GM12873 (cell line): ENCODE measurements around the gene CHRM1.

Source experiments
- TF ChIP-seq, protein P1 (sequence below): IDR thresholded peaks from 2 replicates; pipeline ENCODE4 v1.5.1; 2012; ENCODE audit warnings: low read depth, mild to moderate bottlenecking, moderate library complexity, low read length, control low read depth; ENCODE audit not compliant: insufficient read depth; ENCODE audit errors: missing control alignments

The CHRM1 gene

DNA sequence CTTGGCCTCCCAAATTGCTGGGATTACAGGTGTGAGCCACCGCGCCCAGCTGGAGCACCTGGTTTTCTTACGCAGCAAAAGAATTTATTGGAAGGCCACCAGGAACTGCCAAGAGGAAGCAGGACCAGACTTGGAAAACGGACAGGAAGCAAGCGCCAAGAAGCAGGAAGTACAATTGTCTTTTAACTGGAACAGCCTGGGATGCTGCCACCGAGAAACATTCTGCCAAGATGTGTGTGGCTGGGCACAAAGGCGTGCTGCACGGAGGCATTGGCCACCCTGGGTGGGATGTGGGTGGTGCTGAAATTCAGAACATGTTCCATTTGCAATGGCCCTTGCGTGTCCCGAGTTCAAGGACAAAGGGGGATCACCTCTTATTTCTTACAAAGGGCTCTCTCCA lies 25.1 kb downstream of the CHRM1 start:
- TF ChIP-seq, protein P1, sequence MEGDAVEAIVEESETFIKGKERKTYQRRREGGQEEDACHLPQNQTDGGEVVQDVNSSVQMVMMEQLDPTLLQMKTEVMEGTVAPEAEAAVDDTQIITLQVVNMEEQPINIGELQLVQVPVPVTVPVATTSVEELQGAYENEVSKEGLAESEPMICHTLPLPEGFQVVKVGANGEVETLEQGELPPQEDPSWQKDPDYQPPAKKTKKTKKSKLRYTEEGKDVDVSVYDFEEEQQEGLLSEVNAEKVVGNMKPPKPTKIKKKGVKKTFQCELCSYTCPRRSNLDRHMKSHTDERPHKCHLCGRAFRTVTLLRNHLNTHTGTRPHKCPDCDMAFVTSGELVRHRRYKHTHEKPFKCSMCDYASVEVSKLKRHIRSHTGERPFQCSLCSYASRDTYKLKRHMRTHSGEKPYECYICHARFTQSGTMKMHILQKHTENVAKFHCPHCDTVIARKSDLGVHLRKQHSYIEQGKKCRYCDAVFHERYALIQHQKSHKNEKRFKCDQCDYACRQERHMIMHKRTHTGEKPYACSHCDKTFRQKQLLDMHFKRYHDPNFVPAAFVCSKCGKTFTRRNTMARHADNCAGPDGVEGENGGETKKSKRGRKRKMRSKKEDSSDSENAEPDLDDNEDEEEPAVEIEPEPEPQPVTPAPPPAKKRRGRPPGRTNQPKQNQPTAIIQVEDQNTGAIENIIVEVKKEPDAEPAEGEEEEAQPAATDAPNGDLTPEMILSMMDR, result no peak

DNA sequence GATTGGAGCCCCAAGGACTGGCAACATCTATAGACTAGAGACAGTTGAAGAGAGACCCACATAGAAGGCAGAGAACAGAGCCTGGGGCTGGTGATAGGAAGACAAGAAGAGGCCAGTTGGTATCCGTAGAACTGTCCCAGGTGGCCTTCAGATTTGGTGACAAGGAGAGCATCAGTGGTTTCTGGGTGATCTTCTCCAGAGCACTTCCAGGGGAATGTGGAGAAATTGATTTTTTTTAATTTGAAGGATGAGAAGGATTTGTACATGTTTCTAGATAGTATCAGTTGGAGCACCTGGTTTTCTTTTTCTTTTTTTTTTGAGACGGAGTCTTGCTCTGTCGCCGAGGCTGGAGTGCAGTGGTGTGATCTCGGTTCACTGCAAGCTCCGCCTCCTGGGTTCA lies 25.7 kb downstream of the CHRM1 start:
- TF ChIP-seq, protein P1, result no peak

DNA sequence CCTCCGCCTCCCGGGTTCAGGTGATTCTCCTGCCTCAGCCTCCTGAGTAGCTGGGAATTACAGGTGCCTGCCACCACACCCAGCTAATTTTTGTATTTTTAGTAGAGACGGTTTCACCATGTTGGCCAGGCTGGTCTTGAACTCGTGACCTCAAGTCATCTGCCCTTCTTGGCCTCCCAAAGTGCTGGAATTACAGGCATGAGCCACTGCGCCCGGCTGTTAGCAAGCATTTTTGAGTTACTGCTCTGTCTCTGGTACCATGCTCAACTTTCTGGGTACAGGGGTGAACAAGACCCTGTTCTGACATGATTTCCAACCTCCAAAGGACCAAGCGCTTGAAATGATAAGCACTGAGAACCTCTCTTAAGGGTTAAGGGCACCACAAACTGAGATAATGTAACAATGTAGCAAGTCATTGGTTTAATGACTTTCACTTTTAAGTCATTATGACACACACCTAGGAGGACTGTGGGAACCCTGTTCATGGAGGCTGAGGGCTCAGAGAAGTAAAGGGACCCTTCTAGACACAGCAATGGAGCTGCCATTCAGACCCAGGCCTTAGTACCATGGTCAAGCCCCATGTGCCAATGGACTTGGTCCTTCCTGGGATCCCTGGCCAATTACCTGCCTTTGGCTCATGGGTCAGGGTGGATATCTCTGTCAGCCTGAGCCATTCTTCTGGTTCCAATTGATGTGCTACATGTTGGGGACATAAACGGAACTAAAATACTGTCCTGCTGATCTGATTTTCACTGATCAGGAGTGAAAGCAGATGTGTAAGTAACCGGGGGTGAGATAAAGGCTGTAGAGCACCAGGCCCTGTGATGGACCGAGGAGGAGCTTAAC lies 28.9 kb downstream of the CHRM1 start:
- TF ChIP-seq, protein P1, result no peak

DNA sequence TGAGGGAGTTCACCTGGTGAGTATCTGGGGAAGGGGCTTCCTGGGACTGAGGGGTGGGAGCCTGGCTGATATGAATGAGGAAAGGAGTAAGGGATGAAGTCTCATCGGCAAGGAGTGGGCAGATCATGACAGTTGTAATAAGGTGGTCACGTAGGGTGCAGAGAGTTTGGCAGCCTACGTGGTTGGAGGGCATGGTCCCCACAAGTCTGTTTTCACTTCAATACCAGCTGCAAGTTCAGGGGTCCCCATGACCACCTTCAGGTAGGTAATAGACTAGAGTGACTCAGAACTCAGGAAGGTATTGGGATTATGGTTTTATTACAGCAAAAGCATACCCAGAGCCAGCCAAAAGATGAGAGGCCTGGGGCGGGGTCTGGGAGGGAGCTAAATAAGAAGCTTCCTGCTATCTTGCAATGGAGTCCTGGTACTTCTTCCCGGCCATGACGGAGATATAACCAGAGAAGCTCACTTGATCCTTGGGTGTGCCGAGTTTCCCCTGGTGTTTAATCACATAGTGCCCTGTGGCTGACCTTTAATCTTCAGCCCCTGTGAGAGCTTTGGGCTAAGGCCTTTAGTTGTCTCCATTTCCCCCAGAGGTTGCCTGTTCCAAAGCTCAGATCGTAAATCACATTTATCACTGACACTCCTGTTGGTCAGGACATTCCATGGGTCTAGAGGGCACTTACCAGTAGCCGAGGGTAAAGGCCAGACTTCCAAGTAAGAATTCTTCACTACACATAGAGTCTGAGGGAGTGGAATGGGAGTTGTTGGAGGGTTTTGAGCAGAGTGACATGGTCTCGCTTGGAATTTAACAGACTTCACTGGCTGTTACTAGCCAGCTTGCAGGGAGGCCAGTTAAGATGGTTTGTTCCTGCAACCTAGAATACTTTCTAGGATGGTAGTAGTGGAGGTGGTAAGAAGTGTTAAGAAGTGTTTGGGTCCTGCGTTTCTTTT lies 31.4 kb downstream of the CHRM1 start:
- TF ChIP-seq, protein P1, result no peak

DNA sequence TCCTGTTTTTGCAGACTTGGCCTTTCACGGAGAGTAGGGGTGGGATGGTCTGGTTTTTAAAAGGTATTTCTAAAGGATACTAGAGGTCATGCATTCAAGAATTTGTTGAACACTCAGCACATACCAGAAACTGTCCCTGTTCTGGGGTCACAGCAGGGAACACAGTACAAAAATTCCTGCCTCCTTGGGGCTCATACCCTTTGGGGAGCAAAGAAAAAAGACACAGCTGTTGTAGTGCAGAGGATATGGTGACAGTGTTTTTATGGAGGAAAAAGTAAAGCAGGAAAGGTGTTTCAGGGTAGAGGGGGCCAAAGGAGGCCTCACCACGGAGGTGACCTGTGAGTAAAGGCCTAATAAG lies 32.1 kb downstream of the CHRM1 start:
- TF ChIP-seq, protein P1, result no peak

DNA sequence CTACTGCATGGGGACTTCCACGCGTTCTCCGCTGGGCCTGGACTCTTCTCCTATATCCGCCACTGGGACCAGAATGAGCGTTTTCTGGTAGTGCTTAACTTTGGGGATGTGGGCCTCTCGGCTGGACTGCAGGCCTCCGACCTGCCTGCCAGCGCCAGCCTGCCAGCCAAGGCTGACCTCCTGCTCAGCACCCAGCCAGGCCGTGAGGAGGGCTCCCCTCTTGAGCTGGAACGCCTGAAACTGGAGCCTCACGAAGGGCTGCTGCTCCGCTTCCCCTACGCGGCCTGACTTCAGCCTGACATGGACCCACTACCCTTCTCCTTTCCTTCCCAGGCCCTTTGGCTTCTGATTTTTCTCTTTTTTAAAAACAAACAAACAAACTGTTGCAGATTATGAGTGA lies 32.8 kb downstream of the CHRM1 start:
- TF ChIP-seq, protein P1, result no peak

DNA sequence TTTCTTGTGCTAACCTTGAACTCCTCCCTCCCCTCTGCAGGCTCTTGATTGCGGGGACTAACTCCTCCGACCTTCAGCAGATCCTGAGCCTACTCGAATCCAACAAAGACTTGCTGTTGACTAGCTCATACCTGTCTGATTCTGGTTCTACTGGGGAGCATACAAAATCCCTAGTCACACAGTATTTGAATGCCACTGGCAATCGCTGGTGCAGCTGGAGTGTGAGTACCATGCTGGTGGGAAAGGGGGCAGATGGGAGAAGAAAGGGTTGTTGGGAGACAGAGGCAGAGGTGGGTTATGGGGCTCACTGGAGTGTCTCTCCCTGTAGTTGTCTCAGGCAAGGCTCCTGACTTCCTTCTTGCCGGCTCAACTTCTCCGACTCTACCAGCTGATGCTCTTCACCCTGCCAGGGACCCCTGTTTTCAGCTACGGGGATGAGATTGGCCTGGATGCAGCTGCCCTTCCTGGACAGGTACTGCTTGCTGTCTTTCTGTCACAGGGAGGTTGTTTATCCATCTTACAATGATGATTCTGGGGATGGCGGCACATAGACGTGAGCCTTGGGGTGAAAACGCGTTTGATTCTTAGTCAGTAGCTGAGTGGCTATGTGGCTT lies 35.9 kb downstream of the CHRM1 start:
- TF ChIP-seq, protein P1, result no peak
